Measurements from ENCODE around the gene PIEZO2.

GRCh38 chr18:10942998-10943397, 206.4 kb downstream of the PIEZO2 start:
- TF ChIP-seq CTCF (IDR thresholded peaks at IDR 0.05; ENCODE audit: low read length) (no peak; the same call in 1 of the 2 replicates), EZH2 (IDR thresholded peaks at IDR 0.05; ENCODE audit: borderline replicate concordance, low read length) (no peak)

Measured in OCI-LY1 (cell line).